Retinal pigment epithelial cell (primary cell): ENCODE measurements around the gene GRM4.

Experiments
- DNase-seq: peaks from one replicate; pipeline ENCODE4 v3.0.0-alpha.2; 2010; ENCODE audit warnings: low read depth
- H3K4me3 ChIP-seq: 2 replicates; pipeline ENCODE4 v1.5.1; 2011; ENCODE audit warnings: mild to moderate bottlenecking, low read length, control low read depth, moderate library complexity
- CTCF ChIP-seq: conservative IDR thresholded peaks from 2 replicates; pipeline ENCODE4 v1.5.1; 2011; ENCODE audit warnings: low read depth, low read length, control low read depth, inconsistent platforms

GRM4 gene

GRCh38 chr6:34155471-34156300 lies 9.8 kb upstream of the GRM4 start:
- DNase-seq = no peak
- TF ChIP-seq CTCF = no peak
- no peak overlapping the region for H3K4me3 ChIP-seq

- H3K4me3 ChIP-seq = peak overlapping the region; percentile 9
- peak; percentile 82 for TF ChIP-seq CTCF
- no peak for DNase-seq
Measured at GRCh38 chr6:34154668-34155447, 9.0 kb upstream of the GRM4 start.

GRCh38 chr6:34152806-34153520 lies 7.1 kb upstream of the GRM4 start:
- TF ChIP-seq CTCF = no peak
- H3K4me3 ChIP-seq = no peak overlapping the region
- DNase-seq = no peak

GRCh38 chr6:34152042-34152524 lies 6.2 kb upstream of the GRM4 start:
- DNase-seq = no peak
- H3K4me3 ChIP-seq = no peak overlapping the region
- TF ChIP-seq CTCF = no peak

GRCh38 chr6:34151321-34152041 lies 5.6 kb upstream of the GRM4 start:
- no peak for TF ChIP-seq CTCF
- no peak overlapping the region for H3K4me3 ChIP-seq
- DNase-seq = no peak

GRCh38 chr6:34150766-34151165 lies 4.9 kb upstream of the GRM4 start:
- no peak for TF ChIP-seq CTCF
- H3K4me3 ChIP-seq = no peak overlapping the region
- no peak for DNase-seq
